GM19463 (cell line): ENCODE results near the gene MRPL52.
"Not testable (repeated sequence)": the region's sequence is repeated elsewhere in the genome, so short reads cannot be mapped to it uniquely, and the experiment has no call there.

Source experiments
- ATAC-seq: cut with Tn5 transposase; IDR thresholded peaks from one replicate; pipeline ENCODE4 v1.9.1; 2021; ENCODE audit warnings: mild to moderate bottlenecking, moderate library complexity; ENCODE audit not compliant: unreplicated experiment

Gene MRPL52

DNA sequence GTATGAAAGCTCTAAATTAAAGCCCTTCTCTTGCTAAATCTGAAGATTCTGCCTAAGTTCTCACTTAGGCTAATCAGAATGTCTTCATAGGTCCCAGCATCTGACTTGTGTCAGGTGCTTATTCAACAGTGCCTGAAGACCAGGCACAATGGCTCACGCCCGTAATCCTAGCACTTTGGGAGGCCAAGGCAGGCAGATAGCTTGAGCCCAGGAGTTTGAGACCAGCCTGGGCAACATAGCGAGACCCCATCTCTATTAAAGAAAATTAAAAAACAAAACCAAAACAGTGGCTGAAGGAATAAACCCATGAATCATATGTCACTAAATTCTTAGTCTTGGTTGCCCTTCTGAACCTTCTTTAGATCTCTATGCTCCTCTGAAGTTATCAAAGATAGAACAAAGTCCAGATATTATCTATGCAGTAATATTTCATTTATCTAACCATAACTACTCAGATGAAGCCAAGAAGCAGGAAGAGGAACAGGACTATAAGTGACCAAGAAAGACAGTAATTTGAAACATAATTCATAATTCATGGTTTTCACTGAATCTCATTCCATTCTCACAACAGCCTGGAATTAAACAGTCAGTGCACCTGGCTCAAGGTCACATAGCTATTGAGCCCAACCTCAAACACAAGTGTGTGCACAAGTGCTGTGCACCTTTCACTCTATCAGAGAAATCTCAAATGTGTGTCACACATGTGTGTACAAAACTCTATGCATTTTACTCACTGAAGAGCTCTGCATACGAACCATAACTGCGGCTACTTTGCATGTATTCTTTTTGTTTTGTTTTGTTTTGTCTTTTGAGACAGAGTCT lies 21.1 kb upstream of the MRPL52 start:
- no peak for ATAC-seq

- no peak for ATAC-seq
Observed at GRCh38 chr14:22811722-22812121, 18.0 kb upstream of the MRPL52 start.

GRCh38 chr14:22812744-22813143 lies 16.9 kb upstream of the MRPL52 start:
- no peak for ATAC-seq

DNA sequence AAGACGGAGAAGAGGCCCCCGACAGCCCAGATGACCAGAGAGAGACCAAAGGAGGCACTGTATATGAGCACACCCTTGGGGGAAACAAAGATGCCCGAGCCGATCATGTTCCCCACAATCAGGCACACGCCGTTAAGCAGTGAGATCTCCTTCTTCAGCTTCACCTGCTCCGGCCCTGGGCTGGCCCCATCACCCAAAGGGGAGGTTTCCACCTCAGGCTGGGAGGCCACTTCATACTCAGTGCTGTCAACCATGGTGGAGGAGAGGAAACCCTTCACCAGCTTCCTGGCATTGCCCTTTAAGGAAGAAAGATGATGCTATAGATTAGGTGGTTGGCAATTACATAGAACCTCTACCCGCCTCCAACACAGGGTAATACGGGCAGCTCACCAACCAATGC lies 16.5 kb upstream of the MRPL52 start:
- ATAC-seq: no peak

- no peak for ATAC-seq
Observed at GRCh38 chr14:22814373-22814772, 15.3 kb upstream of the MRPL52 start.

- no peak for ATAC-seq
Observed at GRCh38 chr14:22814941-22815713, 14.6 kb upstream of the MRPL52 start, which contains the start of gene SLC7A7. SLC7A7 (minus strand) TSS chr14:22815435; CDS start chr14:22813398, 2,037 bp downstream.

GRCh38 chr14:22819151-22819988 lies 10.3 kb upstream of the MRPL52 start:
- ATAC-seq: no peak

DNA sequence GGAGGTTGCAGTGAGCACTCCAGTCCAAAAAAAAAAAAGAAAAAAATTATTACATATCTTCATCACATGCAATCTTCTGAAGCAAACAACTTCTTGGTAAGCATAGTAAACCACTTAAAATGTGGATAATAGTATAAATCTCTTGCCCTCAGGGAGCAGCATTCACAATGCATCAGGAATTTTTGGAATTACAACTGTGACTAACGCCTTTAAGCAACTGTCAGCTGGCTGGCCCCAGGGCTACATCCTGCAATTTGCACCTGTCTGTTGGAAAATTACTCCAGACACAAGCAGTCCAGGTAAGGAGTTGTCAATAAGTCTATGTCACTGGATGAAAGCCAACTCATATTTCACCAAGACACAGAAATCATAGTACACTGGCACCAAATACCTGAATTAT lies 9.0 kb upstream of the MRPL52 start:
- no peak for ATAC-seq

DNA sequence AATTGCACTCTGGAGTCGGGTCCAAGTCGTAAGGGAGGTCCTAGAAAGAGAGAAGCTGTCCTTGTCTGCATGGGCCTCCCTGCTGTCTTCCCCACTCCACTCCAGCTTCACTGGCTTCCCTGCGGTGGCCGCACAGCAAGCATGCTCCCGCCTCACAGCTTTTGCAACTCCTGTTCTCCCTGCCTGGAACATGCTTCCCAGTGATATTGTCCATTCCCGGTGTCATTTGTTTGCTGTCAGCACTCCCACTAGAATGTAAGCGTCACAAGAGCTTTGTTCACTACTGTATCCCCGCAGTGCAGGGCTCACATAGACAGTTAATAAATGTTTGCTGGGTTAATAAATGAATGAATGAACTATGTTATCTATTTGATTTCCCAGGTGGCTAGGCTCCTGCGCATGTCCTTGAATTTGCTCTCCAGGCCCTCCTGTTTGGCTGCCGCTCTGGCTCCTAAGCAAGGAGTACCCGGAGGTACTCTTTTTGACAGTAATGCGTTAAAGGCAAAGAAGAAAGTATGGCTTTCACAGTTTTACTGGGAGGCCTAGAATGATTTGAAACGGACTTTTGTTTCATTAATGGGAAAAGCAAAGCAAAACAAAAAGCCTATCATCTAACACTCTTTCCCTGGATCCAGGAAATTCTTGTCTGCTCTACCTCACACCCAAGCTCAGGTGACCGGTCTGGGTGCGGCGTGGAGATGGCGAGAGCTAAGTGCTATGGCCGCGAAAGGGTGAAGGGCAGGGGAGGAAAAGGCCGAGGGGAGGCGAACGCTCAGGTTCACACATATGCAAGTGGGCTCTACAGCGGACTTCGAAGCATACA lies 8.3 kb upstream of the MRPL52 start:
- ATAC-seq: no peak

DNA sequence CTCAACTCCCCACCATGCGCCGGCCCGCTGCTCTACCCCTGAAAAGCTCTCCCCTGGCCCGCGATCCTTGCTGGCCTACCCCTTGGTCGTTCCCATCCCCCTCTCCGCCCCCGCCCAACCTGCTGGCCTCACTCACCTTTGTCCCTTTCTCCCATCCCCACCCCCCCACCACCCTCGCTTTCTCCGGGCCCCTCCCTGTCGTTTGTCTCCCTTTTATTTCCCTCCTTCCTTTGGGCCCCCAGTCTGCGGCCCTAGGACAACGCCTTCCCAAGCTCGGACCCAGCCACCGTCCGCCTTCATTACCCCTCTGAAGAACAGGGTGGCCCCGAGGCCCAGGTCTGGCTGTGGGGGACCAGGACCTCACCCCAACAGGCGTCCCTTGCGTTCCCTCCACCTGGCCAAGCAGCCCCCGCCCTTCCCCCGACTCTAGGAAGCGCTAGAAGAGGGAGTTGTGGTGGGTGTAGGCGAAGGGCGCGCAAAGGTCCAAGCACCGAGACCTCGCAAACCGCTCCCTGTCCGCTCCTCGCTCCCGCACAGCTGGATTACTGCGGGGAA lies 7.6 kb upstream of the MRPL52 start:
- ATAC-seq: no peak

GRCh38 chr14:22822571-22823098 lies 7.1 kb upstream of the MRPL52 start:
- peak; percentile 64 for ATAC-seq

DNA sequence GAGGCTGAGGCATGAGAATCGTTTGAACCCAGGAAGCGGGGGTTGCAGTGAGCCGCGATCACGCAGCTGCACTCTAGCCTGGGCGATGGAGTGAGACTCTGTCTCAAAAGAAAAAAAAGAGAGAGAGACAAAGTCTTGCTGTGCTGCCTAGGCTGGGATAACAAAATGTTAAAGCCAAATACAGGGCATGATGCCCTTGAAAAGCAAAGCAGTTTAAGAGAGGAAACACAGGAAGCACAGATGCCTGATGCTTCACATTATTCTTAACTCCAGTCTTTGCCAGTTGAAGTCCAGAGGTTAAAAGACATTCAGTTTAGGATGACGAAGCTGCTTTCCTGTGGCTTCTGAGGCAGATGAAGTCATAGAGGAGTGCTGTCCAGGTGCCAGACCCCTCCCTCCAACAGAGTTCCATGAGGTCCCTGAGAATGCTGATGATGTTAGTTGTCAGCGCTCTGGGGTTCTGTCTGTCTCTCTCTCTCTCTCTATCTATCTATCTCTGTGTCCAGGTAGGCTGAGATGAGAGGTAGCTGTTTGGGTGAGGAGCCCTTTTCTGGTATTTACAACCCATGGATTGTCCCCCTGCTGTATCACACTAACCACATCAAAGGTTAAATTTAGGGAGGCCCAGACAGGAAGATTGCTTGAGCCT lies 4.9 kb upstream of the MRPL52 start:
- no peak for ATAC-seq

GRCh38 chr14:22829076-22829660 lies 519 bp upstream of the MRPL52 start:
- not testable (repeated sequence) for ATAC-seq

DNA sequence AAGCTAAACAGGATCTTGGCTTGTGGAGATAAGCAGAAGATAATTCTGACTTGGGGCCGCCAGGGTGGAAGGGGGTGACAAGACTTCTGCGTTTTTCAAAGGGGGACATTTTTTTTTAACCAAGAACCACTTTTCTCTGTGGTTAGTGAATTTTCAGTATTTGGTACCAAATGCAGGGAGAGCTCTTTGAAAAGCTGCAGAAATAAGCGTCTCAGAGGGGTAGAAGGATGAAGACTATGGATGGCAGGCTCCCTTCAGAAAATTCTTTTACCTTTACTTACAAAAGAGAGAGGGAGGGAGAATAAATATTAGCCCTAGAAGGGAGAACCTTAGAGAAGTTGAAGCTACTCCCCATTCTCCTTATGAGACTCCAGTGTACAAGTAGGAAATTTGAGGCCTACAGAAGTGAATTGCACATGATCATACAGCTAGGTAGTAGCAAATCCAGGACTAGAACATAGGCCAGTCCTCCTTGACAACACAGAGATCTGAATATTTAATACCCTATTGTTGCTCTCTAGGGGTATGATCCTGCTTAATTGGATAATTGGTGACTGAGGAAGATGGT lies 840 bp downstream of the MRPL52 start:
- no peak for ATAC-seq

DNA sequence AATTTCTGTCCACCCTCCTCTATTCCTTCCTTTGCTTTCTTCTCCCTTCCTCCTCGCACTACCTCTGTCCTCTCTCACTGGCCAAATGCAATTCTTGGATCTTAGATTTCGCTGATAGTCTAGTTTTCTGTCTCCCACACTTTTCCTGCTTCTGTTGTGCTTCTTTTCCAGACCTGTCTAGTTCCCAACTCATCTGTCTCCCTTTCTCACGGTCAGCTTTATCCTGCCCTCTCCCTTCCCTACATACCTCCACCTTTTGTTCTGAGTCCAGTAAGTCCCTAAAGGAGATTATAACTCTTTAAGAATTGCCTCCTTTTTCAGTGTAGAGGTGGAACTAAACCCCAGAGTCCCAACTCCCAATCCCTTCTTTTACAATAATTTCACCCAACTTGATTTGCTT lies 5.8 kb downstream of the MRPL52 start:
- ATAC-seq: no peak

- ATAC-seq: no peak
Observed at GRCh38 chr14:22836301-22837113, 6.8 kb downstream of the MRPL52 start, which contains the start of gene MMP14. MMP14 (plus strand) TSS chr14:22836585; CDS start chr14:22836818, 233 bp downstream.

DNA sequence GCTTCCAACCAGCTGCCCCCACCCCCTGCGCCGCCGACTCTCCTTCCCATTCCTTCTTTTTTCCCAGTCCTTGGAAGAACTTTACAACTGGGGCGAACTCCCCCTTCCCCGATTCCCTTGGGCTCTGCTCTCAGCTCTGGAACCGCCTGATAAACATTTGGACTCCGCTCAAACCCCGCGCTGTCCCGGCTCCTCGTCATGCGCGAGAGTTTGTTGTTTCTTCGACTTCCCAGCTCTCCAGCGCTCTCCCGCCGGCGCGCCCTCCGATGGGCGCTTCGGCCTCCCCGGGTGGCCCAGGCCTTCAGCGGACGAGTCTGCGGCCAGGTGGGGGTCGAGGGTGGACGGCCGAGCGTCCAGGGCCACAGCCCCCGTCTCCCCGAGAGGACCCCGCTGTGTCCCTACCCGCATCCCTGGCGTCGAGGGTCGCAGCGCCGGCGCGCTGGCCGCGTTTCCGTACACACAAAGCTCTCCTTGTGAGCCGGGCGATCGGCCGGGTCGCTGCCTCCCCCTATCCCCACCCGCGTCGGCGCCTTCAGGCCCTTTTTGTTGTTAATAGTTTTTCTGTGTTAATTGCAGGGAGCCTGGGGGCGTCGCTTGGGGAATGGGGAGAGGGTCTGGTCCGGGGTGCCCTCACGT lies 7.5 kb downstream of the MRPL52 start:
- ATAC-seq: no peak
